GM19328 (cell line): ENCODE measurements around the gene TNRC6A.
"Not testable (repeated sequence)": the region's sequence is repeated elsewhere in the genome, so short reads cannot be mapped to it uniquely, and the experiment has no call there.

Experiments
- ATAC-seq: cut with Tn5 transposase; IDR thresholded peaks from one replicate; pipeline ENCODE4 v1.9.1; 2021; ENCODE audit warnings: mild to moderate bottlenecking, moderate library complexity; ENCODE audit not compliant: unreplicated experiment

Gene TNRC6A

DNA sequence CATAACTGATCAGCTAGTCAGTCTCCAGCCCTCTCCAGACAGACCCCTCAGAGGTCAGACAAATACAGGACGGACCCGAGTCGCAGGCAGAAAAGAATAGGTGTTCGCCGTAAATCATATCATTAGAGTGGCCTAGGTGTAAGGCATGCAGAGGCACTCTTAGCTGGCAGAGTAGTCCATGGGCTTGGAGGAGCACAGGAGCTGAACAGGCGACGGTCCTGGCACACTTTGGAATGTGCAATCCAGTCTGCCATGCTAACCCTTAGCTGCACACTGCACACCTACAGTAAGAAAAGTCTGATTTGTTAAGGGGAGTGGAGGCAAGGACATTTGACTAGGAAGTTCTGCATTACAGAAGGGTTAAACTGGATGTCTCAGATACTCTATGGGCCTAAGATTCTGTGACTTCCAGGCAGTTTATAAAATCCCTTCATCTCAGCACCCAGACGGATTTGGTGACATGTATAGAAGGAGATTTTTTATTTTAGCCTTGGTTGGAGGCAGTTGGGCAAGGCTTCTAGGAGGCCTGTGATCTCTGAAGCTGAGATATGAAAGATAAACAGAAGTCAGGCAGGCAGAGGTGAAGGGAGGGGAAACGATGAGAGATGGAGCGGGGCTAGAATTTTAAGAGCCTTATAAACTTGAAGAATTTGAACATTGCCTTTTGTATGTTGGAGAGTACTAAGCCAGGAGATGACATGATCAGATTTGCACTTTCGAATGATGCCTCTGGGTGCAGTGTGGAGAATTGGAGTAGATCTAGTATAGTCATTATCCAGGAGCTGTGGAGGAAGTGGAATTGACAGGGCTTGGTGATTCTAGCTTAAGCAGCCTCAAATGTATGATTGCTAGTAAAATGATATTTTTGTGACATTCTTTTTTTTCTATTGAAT is 81.7 kb downstream of the TNRC6A start:
- ATAC-seq = no peak

DNA sequence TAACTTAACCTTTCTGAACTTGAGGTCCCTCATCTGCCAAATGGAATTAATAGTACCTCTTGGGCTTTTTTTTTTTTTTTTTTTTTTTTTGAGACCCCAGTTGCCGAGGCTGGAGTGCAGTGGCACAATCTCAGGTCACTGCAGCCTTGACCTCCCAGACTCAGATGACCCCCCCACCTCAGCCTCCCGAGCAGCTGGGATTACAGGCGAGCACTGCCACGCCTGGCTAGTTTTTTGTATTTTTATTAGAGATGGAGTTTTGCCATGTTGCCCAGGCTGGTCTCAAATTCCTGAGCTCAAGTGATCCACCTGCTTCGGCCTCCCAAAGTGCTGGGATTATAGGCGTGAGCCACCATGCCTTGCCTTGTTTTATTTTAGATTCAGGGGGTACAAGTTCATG is 83.4 kb downstream of the TNRC6A start:
- not testable (repeated sequence) for ATAC-seq

DNA sequence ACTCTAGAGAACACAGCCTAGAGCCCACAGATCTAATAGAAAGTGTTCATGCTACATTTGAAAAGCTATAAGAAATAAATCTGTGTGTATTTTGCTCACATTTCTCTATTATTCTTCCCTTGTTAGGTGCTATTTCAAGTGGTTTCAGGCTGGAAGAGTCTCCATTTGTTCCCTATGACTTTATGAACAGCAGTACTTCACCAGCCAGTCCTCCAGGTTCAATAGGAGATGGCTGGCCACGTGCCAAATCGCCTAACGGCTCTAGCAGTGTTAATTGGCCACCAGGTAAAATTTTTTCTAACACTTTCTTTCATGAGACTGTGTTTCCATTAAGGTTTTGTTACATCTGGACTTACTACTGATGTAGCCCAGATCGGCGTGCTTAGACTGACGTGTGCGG is 85.6 kb downstream of the TNRC6A start:
- no peak for ATAC-seq

DNA sequence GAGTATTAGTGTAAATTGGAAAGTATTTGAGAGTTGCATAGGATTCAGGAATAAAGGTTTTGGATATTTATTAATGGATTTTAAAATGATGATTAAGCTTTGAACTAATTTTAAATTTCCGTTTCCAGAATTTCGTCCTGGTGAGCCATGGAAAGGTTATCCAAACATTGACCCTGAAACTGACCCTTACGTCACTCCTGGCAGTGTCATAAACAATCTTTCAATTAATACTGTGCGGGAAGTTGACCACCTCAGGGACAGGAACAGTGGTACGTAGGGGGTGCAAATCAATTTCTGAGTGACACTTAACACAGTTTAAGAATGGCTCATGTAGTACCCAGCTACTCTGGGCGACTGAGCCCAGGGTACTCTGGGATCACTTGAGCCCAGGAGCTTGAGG is 87.2 kb downstream of the TNRC6A start:
- no peak for ATAC-seq

DNA sequence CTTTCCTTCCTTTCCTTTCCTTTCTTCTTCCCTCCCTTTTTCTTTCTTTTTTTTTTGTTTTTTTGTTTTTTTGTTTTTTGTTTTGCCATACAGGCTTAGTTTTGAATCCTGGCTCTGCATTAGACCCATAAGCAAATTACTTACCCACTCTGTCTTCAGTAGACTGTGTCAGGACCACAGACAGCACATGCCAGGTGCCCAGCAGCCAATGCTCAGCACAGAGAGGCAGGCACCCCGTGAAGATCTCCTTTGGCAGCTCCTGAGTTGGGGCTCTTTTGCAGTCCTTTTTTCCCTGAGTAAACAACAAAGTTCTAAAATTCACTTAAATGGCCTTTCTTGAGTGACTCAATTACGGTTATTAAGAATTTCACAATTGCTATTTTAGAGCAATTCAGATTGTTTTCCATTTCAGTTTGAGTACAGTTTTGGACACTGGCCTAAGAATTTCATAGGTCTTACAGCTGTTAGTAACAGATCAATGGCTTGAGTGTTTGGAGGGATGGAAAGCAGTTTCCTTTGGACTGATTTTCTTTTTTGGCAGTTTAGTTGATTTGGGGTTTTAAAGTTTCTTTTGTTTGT is 90.1 kb downstream of the TNRC6A start:
- no peak for ATAC-seq

DNA sequence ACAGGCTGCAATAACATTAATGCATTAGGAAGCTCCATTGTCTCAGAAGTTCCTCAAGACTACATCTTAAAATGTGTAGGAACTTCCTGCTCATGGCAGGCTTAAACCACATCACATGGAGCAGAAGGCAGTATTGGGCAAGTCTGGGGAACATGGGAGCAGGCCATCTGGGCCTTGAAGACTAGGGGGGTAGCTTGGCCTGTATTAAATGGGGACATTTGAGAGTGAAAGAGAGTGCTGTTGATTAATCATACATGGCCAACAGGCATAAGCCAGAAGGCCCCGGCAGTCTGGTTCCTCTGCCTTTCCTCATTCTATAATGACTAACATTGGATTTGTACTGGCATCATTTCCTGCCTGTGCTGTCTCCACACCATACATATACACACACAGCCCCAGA is 91.1 kb downstream of the TNRC6A start:
- no peak for ATAC-seq

DNA sequence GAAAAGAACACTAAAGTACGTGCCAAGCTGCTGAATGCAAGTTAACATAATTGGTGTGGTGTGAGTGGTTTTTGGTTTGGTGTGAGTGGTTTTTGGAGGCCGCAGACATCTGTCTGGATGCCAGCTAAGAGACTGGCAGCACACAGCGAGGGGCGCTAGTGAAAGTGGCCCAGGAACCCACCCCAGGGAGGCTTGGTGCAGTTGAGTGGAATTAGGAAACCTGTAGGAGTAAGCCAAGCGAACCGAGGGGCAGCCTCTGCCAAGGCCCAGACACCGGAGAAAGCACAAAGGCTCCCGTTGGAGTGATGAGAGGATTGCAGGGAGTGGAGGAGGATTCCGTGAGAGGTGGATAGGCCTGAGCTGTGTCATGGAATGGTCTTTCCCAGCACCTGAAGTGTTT is 91.7 kb downstream of the TNRC6A start:
- ATAC-seq = no peak

DNA sequence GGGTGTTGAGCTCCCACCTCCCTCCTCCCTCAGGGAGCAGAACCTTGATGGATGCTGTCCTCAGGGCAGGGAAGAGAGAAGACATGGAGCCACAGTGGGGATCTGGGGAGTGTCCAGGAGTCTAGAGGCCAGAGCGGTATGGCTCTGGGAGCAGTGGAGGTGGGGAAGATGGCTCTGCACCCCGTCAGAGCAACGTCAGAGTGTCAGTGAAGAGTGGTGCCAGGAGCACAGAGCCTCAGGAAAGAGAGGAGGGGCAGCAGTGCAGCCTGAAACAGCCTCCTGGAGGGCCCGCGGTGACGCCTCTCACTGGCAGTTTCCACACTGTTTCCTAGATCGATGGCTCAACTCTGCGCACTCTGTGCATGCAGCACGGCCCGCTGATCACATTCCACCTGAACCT is 93.1 kb downstream of the TNRC6A start:
- no peak for ATAC-seq

DNA sequence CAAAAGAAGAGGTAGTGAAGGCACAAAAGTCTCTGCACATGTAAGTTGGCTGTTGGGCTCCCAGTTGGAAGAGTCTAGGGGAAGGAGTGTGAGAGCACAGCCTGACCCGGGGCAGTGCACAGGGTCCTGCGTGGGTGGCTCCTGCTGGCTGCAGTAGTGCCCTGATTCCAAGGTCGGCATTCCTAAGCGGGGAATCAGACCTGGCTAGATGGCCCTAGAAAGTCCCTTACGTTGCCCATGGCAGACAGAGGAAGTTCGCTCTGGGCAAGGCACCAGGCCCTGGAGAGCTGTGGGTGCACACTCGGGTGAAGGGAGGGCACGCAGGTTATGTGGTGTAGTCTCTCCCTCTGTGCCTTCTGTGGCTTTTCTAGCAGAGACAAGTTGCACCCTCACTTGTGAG is 93.5 kb downstream of the TNRC6A start:
- no peak for ATAC-seq

GRCh38 chr16:24825696-24826095 is 96.2 kb downstream of the TNRC6A start:
- no peak for ATAC-seq

DNA sequence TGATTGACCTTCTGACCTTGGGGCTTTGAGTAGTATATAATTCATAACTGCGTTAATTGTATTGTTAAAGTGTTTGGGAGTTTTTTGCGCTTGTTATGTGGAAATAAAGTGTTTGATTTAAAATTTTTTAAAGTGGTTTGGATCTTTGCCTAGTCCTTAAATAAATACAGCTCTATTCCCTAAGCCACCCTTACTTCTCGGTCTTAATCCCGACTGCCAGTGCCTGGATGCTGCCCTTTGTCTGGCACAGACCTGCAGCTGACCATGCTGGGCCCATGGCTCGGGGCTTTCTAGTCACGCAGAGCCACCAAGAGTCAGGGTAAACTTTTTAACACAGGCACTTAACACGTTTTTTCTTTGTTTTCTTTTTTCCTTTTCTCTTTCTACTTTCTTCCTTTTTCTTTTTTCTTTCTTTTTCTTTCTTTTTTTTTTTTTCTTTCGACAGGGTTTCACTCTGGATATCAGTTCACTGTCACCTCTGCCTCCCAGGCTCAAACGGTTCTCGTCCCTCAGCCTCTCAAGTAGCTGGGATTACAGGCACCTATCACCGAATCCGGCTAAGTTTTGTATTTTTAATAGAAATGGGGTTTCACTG is 96.7 kb downstream of the TNRC6A start:
- ATAC-seq = no peak

GRCh38 chr16:24826817-24827566 is 97.5 kb downstream of the TNRC6A start:
- ATAC-seq = no peak

GRCh38 chr16:24829153-24829552 is 99.7 kb downstream of the TNRC6A start:
- ATAC-seq = no peak

- no peak for ATAC-seq
Measured at GRCh38 chr16:24833352-24833751, 103.9 kb downstream of the TNRC6A start.

- no peak for ATAC-seq
Measured at GRCh38 chr16:24834459-24835335, 105.2 kb downstream of the TNRC6A start.

- ATAC-seq = no peak
Measured at GRCh38 chr16:24836836-24837235, 107.4 kb downstream of the TNRC6A start.

- no peak for ATAC-seq
Measured at GRCh38 chr16:24837969-24838368, 108.5 kb downstream of the TNRC6A start.

DNA sequence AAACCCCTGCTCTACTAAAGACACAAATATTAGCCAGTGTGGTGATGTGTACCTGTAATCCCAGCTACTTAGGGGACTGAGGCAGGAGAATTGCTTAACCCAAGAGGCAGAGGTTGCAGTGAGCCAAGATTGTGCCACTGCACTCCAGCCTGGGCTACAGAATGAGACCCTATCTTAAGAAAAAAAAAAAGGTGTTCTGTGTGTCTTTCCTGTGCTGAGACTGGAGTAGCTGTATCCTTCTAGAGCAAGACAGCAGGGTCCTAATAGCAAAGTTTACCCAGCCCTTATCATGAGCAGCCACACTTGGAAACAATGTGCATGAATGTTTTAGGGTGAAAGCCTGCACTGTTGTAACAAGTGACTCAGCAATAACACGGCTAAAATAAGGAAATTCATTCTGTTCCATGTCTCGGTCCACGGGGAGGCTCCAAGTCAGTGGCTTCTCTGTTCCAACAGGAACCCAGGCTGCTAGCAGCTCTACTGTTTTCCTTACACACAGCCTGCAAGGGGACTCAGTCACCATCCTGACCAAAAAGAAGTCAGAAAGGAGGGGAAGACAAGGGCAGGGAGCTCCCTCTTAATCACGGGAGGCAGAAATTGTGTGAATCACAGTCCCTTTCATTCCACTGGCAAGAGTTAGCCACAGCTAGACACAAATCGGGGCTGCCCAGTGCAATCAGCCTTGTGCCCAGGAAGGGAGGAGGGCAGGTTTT is 109.3 kb downstream of the TNRC6A start:
- no peak for ATAC-seq

- no peak for ATAC-seq
Measured at GRCh38 chr16:24839347-24839972, 110.0 kb downstream of the TNRC6A start.
